H1 (cell line): ENCODE results near the gene STXBP5. TPM values are rescaled to one million over a fixed set of nuclear protein-coding genes. Genes with fewer than 3 reads are reported as not detected.

Experiments used
- HDAC2 ChIP-seq, 2 experiments: fragments of 300-600 bp in 1 of 2; sonication (generic) in 1 of 2; IDR thresholded peaks; 2 replicates each; pipeline ENCODE4 v1.6.1; 2011 to 2012; ENCODE audit warnings: low read depth in 2 of 2, low read length in 2 of 2, mild to moderate bottlenecking in 2 of 2, moderate library complexity in 2 of 2, borderline replicate concordance in 1 of 2, inconsistent platforms in 1 of 2
- polyA plus RNA-seq, 7 experiments: library from polyadenylated mRNA; depleted of rRNA in 3 of 7; stranded (reverse) in 5 of 7; unstranded in 2 of 7; fragments of >200 nt in 5 of 7; fragments of 200-250 nt in 2 of 7; gene quantifications; 1 replicate in 5 of 7; 2 replicates in 1 of 7; 4 replicates in 1 of 7; pipeline versions ENCODE4 v1.2.1 to v1.2.3, GENCODE V29; 2011 to 2013; ENCODE audit warnings: missing spikeins in 2 of 7, mixed read lengths in 2 of 7
- total RNA-seq: library from RNA; stranded (reverse); fragmentation: NEBNext Ultra II Directional; extraction: Animal tissue kit (Norgen Biotek cat#: 25700); gene quantifications from 2 replicates; pipeline ENCODE4 v1.2.1, GENCODE V29; 2021
- TF ChIP-seq, protein P1 (sequence below): fragments of 300-600 bp; sonication (generic); IDR thresholded peaks from 2 replicates; pipeline ENCODE4 v1.7.1; 2012; ENCODE audit warnings: low read length, moderate library complexity, mild to moderate bottlenecking, inconsistent platforms; ENCODE audit not compliant: insufficient replicate concordance

Gene STXBP5
- total and polyA plus RNA-seq, 2 of the 8 experiments (the other 6 are each of a cell fraction or from before 2014, with no cell fraction given): 2.7 to 10.8 TPM

DNA sequence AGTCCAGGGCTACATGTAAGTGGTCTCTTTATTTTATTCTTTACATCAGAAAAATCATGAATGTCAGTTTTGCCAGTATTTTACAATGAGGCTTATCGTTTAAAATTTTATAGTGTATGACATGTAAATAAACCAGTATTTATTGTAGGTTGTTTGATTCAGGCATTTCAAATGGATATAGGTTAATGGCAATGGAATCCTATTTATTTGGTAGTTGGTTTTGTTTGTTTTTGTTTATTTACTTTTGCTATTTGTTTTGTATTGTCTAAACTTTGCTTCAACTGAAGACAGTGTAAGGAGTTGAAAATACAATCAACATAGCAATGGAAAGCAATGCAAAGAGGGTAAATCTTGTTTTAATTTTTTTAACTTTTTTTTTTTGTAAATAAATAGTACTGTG lies 185.2 kb downstream of the STXBP5 start (continued):
- TF ChIP-seq, protein P1, sequence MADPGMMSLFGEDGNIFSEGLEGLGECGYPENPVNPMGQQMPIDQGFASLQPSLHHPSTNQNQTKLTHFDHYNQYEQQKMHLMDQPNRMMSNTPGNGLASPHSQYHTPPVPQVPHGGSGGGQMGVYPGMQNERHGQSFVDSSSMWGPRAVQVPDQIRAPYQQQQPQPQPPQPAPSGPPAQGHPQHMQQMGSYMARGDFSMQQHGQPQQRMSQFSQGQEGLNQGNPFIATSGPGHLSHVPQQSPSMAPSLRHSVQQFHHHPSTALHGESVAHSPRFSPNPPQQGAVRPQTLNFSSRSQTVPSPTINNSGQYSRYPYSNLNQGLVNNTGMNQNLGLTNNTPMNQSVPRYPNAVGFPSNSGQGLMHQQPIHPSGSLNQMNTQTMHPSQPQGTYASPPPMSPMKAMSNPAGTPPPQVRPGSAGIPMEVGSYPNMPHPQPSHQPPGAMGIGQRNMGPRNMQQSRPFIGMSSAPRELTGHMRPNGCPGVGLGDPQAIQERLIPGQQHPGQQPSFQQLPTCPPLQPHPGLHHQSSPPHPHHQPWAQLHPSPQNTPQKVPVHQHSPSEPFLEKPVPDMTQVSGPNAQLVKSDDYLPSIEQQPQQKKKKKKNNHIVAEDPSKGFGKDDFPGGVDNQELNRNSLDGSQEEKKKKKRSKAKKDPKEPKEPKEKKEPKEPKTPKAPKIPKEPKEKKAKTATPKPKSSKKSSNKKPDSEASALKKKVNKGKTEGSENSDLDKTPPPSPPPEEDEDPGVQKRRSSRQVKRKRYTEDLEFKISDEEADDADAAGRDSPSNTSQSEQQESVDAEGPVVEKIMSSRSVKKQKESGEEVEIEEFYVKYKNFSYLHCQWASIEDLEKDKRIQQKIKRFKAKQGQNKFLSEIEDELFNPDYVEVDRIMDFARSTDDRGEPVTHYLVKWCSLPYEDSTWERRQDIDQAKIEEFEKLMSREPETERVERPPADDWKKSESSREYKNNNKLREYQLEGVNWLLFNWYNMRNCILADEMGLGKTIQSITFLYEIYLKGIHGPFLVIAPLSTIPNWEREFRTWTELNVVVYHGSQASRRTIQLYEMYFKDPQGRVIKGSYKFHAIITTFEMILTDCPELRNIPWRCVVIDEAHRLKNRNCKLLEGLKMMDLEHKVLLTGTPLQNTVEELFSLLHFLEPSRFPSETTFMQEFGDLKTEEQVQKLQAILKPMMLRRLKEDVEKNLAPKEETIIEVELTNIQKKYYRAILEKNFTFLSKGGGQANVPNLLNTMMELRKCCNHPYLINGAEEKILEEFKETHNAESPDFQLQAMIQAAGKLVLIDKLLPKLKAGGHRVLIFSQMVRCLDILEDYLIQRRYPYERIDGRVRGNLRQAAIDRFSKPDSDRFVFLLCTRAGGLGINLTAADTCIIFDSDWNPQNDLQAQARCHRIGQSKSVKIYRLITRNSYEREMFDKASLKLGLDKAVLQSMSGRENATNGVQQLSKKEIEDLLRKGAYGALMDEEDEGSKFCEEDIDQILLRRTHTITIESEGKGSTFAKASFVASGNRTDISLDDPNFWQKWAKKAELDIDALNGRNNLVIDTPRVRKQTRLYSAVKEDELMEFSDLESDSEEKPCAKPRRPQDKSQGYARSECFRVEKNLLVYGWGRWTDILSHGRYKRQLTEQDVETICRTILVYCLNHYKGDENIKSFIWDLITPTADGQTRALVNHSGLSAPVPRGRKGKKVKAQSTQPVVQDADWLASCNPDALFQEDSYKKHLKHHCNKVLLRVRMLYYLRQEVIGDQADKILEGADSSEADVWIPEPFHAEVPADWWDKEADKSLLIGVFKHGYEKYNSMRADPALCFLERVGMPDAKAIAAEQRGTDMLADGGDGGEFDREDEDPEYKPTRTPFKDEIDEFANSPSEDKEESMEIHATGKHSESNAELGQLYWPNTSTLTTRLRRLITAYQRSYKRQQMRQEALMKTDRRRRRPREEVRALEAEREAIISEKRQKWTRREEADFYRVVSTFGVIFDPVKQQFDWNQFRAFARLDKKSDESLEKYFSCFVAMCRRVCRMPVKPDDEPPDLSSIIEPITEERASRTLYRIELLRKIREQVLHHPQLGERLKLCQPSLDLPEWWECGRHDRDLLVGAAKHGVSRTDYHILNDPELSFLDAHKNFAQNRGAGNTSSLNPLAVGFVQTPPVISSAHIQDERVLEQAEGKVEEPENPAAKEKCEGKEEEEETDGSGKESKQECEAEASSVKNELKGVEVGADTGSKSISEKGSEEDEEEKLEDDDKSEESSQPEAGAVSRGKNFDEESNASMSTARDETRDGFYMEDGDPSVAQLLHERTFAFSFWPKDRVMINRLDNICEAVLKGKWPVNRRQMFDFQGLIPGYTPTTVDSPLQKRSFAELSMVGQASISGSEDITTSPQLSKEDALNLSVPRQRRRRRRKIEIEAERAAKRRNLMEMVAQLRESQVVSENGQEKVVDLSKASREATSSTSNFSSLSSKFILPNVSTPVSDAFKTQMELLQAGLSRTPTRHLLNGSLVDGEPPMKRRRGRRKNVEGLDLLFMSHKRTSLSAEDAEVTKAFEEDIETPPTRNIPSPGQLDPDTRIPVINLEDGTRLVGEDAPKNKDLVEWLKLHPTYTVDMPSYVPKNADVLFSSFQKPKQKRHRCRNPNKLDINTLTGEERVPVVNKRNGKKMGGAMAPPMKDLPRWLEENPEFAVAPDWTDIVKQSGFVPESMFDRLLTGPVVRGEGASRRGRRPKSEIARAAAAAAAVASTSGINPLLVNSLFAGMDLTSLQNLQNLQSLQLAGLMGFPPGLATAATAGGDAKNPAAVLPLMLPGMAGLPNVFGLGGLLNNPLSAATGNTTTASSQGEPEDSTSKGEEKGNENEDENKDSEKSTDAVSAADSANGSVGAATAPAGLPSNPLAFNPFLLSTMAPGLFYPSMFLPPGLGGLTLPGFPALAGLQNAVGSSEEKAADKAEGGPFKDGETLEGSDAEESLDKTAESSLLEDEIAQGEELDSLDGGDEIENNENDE: no peak
- TF ChIP-seq HDAC2 (IDR thresholded peaks at IDR 0.05; ENCODE audit: borderline replicate concordance in 1 of 2, low read depth in 2 of 2, low read length in 2 of 2): no peak
- TF ChIP-seq, all 59 proteins: peak for 0
